ENCODE measurements around the gene BEND7. TPM values are rescaled to one million over a fixed set of nuclear protein-coding genes. Genes with fewer than 3 reads are reported as not detected.

Gene BEND7, protein sequence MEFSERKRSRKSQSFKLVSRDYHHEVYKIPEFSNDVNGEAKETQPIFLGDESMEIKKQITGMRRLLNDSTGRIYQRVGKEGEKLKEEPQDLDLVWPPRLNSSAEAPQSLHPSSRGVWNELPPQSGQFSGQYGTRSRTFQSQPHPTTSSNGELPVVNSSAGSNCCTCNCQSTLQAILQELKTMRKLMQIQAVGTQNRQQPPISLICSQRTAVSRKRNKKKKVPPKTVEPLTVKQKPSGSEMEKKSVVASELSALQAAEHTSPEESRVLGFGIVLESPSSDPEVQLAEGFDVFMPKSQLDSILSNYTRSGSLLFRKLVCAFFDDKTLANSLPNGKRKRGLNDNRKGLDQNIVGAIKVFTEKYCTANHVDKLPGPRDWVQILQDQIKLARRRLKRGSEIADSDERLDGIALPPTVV
- 10 to 100 TPM; 10.8 to 27.5 (median 21.5) TPM for total RNA-seq

DNA sequence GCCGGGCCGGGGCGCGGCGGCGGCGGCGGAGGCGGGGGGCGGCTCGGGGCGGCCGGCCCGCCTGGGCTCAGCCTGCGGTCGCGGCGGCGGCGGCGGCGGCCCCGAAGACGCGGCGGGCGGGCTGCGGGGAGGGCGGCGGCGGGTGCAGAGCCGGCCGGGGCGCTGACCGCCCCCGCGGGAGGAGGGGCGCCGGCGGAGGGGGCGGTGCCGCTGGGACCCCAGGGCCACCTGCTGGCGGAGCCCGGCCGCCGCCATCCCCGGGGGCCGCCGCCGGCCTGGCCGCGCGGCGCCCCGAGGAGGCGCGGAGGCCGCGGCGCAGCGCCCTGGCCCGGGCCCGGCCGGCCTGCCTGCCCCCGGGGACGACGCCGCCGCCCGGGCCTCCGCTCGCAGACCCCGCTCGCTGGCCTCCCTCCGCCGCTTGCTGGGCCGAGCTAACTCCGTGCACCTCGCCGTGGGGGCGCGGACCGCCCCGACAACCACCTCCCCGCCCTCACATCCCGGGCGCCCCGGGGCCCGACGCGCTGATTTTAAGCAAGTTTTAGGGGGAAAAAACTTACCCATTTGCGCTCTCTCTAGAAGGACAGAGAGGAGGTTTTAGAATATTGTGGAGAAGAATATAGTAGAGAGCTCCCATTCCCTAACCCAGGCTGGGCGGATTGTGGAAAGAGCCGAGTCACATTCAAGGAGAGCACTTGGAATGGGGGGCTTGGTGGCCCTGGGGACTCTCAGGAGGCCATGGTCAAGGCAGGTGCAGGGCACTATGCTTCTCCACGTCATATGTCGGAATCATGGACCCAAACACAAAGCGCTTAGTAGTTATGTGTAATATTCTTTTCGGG, at the start of gene BEND7:
BEND7 (minus strand) TSS at position 140 of the 839 bp plus-strand sequence. CDS start 481 bp downstream, outside the sequence.
- TF ChIP-seq EP300 (IDR thresholded peaks at IDR 0.05) (no peak), POLR2A (IDR thresholded peaks at IDR 0.05) (no peak)
- TF ChIP-seq, protein P1, sequence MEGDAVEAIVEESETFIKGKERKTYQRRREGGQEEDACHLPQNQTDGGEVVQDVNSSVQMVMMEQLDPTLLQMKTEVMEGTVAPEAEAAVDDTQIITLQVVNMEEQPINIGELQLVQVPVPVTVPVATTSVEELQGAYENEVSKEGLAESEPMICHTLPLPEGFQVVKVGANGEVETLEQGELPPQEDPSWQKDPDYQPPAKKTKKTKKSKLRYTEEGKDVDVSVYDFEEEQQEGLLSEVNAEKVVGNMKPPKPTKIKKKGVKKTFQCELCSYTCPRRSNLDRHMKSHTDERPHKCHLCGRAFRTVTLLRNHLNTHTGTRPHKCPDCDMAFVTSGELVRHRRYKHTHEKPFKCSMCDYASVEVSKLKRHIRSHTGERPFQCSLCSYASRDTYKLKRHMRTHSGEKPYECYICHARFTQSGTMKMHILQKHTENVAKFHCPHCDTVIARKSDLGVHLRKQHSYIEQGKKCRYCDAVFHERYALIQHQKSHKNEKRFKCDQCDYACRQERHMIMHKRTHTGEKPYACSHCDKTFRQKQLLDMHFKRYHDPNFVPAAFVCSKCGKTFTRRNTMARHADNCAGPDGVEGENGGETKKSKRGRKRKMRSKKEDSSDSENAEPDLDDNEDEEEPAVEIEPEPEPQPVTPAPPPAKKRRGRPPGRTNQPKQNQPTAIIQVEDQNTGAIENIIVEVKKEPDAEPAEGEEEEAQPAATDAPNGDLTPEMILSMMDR (IDR thresholded peaks at IDR 0.05), result no peak
- WGBS, 2 donors, result 5 to 9% methylated on average over 27 to 62 of the region's 98 CpGs

DNA sequence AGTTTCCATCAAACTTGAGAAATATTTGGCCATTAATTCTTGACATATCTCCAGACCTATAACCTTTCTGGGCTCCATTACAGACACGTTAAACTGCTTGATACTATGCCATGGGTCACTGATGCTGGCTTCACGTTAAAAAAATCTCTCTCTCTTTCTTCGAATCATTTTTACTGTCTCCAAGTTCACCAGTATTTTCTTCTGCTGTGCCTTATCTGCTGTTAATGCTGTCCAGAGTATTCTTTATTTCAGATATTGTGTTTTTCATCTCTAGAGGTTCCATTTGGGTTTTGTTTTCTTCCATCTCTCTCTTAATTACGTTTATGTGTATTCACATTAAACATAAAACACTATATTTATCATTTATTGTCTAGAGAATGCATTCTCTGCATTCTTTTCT, 45.1 kb upstream of the BEND7 start:
- 69 to 73% methylated on average over 4 of the region's 4 CpGs for WGBS, 2 donors
- Histone ChIP-seq H3K4me1 (no peaks in the 10 kb centered on the region), H3K9me3 (peaks cover 0 to 13% (median 1%) of the 10 kb centered on the region in 4 donors), H3K27ac (no peak overlapping the region), H3K4me3 (no peak overlapping the region), H3K36me3 (no peaks in the 10 kb centered on the region), H3K27me3 (no peaks in the 10 kb centered on the region)
- DNase-seq (ENCODE audit: low spot score in 2 of 2), result no peak
- TF ChIP-seq EP300 (IDR thresholded peaks at IDR 0.05), result no peak
- TF ChIP-seq, protein P1 (IDR thresholded peaks at IDR 0.05), result no peak
- TF ChIP-seq POLR2A (IDR thresholded peaks at IDR 0.05), result no peak

More for the DNA sequence above, at the start of gene BEND7:
- H3K27ac ChIP-seq, result peak within 1 kb of the TSS; percentile 19 to 89 (median 83)
- H3K27me3 ChIP-seq, result no peaks in the 10 kb centered on the region
- no peaks in the 10 kb centered on the region for H3K36me3 ChIP-seq
- peaks cover 0 to 29% (median 3%) of the 10 kb centered on the region in 4 donors for H3K4me1 ChIP-seq
- no peak for DNase-seq (ENCODE audit: low spot score in 2 of 2)
- peak within 1 kb of the TSS; percentile 42 to 70 (median 59) for H3K4me3 ChIP-seq
- H3K9me3 ChIP-seq, result no peaks in the 10 kb centered on the region

DNA sequence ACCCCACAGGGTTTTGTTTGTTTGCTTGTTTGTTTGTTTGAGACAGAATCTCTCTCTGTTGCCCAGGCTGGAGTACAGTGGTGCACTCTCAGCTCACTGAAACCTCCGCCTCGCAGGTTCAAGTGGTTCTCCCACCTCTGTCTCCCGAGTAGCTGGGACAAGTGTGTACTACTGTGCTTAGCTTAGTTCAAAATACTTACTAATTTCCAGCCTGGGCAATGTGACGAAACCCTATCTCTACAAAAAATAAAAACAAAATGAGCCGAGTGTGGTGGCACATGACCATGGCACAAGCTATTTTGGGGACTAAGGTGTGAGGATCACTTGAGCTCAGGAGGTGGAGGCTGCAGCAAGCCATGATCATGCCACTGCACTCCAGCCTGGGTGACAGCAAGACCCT, 42.7 kb upstream of the BEND7 start:
- Histone ChIP-seq H3K36me3 (no peaks in the 10 kb centered on the region), H3K27ac (no peak overlapping the region), H3K4me3 (no peak overlapping the region), H3K9me3 (peaks cover 0 to 13% (median 1%) of the 10 kb centered on the region in 4 donors), H3K4me1 (no peaks in the 10 kb centered on the region), H3K27me3 (no peaks in the 10 kb centered on the region)
- TF ChIP-seq EP300 (IDR thresholded peaks at IDR 0.05) (no peak), POLR2A (IDR thresholded peaks at IDR 0.05) (no peak)
- TF ChIP-seq, protein P1 (IDR thresholded peaks at IDR 0.05), result no peak
- no peak for DNase-seq (ENCODE audit: low spot score in 2 of 2)
- WGBS, 2 donors, result 67 to 72% methylated on average over 5 of the region's 5 CpGs

DNA sequence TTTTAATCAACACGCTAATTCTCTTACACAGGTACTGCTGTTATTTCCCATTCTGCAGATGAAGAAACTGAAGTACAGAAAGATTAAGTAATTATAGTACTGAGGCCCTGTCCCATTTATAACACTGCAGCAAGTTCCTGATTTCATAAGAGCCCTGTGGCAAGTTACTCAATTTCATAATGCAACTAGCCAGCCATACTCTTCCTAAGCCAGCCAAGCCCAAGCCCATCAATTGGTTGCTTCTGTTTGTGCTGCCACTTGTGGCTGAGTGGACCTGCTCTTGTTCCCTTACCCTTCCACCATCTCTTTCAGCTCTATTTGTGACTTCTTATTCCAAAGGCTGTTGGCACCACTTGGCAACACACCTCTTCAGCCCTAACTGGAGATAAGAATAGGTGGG, 38.2 kb upstream of the BEND7 start:
- TF ChIP-seq EP300 (IDR thresholded peaks at IDR 0.05) (no peak), POLR2A (IDR thresholded peaks at IDR 0.05) (no peak)
- TF ChIP-seq, protein P1 (IDR thresholded peaks at IDR 0.05), result no peak
- 86 to 92% methylated on average over 1 of the region's 1 CpG for WGBS, 2 donors
- Histone ChIP-seq H3K36me3 (no peaks in the 10 kb centered on the region), H3K4me1 (no peaks in the 10 kb centered on the region), H3K27me3 (no peaks in the 10 kb centered on the region), H3K4me3 (no peak overlapping the region), H3K9me3 (peaks cover 0 to 3% (median 0%) of the 10 kb centered on the region in 4 donors), H3K27ac (no peak overlapping the region)
- DNase-seq (ENCODE audit: low spot score in 2 of 2), result no peak
